Breast epithelium (tissue), 4 donors: Measurements from ENCODE around the gene EPX. TPM values are rescaled to one million over a fixed set of nuclear protein-coding genes. Genes with fewer than 3 reads are reported as not detected.

ENCODE experiments used
- DNase-seq, 2 donors: peaks; one replicate each; pipeline ENCODE4 v3.0.0-alpha.2; 2019; ENCODE audit warnings: low spot score in 2 of 2
- H3K27ac ChIP-seq, 2 donors: fragments of 200-600 bp; sonication (generic) in 1 of 2; one replicate each; pipeline ENCODE4 v1.5.1; 2016 to 2019; ENCODE audit warnings: mild to moderate bottlenecking in 1 of 2
- H3K27me3 ChIP-seq, 2 donors: fragments of 200-600 bp; sonication (generic) in 1 of 2; one replicate each; pipeline versions ENCODE4 v1.5.1 to v1.6.0; 2017 to 2019; ENCODE audit warnings: control low read depth in 1 of 2, mild to moderate bottlenecking in 1 of 2
- H3K36me3 ChIP-seq: fragments of 200-600 bp; one replicate; pipeline ENCODE4 v1.5.1; 2019
- H3K4me1 ChIP-seq, 2 donors: fragments of 200-600 bp; sonication (generic); one replicate each; pipeline ENCODE4 v1.5.1; 2016 to 2019; ENCODE audit warnings: control low read depth in 1 of 2
- H3K4me3 ChIP-seq, 3 donors: fragments of 200-600 bp; sonication (generic); 1 replicate in 2 of 3; 2 replicates in 1 of 3; pipeline ENCODE4 v1.5.1; 2016 to 2019; ENCODE audit warnings: mild to moderate bottlenecking in 3 of 3, moderate library complexity in 2 of 3
- H3K9me3 ChIP-seq, 2 donors: fragments of 200-600 bp; sonication (generic) in 1 of 2; one replicate each; pipeline ENCODE4 v1.5.1; 2016 to 2019; ENCODE audit warnings: control low read depth in 1 of 2
- POLR2A ChIP-seq: fragments of 450-650 bp; IDR thresholded peaks from one replicate; pipeline ENCODE4 v1.6.1; 2016; ENCODE audit warnings: antibody characterized with exemption, mild to moderate bottlenecking, moderate library complexity
- POLR2AphosphoS5 ChIP-seq, 3 donors: sonication (generic); formaldehyde crosslinking; IDR thresholded peaks; one replicate each; pipeline ENCODE4 v1.6.1; 2017; ENCODE audit warnings: antibody characterized with exemption in 3 of 3
- intact Hi-C: fragments of 100-400 bp; cut with DNase I; formaldehyde crosslinking; loops from one replicate; pipeline ENCODE4 v1.15.1; 2023; ENCODE audit warnings: low total_unique reads
- total RNA-seq, 3 donors: library from RNA; depleted of rRNA; stranded (reverse); fragments of >200 nt; gene quantifications; one replicate each; pipeline ENCODE4 v1.1.0, GENCODE V29; 2016
- TF ChIP-seq, protein P1 (sequence below), 3 donors: fragments of 450-650 bp; IDR thresholded peaks; one replicate each; pipeline ENCODE4 v1.5.1; 2016 to 2017; ENCODE audit warnings: antibody characterized with exemption in 3 of 3, mild to moderate bottlenecking in 3 of 3, moderate library complexity in 3 of 3

EPX gene
- total RNA-seq, 3 donors from 2014 or later = not detected

GRCh38 chr17:58238147-58238634 is 45.7 kb downstream of the EPX start, which contains the start of gene LPO:
LPO (plus strand) TSS chr17:58238584; CDS start chr17:58242980, 4,396 bp downstream.
- H3K9me3 ChIP-seq = no peaks in the 10 kb centered on the region
- peaks cover 0 to 6% of the 10 kb centered on the region in 2 donors for H3K27me3 ChIP-seq
- TF ChIP-seq, protein P1, sequence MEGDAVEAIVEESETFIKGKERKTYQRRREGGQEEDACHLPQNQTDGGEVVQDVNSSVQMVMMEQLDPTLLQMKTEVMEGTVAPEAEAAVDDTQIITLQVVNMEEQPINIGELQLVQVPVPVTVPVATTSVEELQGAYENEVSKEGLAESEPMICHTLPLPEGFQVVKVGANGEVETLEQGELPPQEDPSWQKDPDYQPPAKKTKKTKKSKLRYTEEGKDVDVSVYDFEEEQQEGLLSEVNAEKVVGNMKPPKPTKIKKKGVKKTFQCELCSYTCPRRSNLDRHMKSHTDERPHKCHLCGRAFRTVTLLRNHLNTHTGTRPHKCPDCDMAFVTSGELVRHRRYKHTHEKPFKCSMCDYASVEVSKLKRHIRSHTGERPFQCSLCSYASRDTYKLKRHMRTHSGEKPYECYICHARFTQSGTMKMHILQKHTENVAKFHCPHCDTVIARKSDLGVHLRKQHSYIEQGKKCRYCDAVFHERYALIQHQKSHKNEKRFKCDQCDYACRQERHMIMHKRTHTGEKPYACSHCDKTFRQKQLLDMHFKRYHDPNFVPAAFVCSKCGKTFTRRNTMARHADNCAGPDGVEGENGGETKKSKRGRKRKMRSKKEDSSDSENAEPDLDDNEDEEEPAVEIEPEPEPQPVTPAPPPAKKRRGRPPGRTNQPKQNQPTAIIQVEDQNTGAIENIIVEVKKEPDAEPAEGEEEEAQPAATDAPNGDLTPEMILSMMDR (IDR thresholded peaks at IDR 0.05) = no peak
- TF ChIP-seq POLR2AphosphoS5 (IDR thresholded peaks at IDR 0.05) = no peak
- TF ChIP-seq POLR2A = no peak
- no peak for DNase-seq
- H3K4me3 ChIP-seq = no peak within 1 kb of the TSS
- H3K27ac ChIP-seq = no peak within 1 kb of the TSS
- intact Hi-C loops = no loop called here
- H3K4me1 ChIP-seq = no peaks in the 10 kb centered on the region
- no peaks in the 10 kb centered on the region for H3K36me3 ChIP-seq

GRCh38 chr17:58239987-58240386 is 47.5 kb downstream of the EPX start:
- H3K4me3 ChIP-seq = no peak overlapping the region
- H3K4me1 ChIP-seq = no peaks in the 10 kb centered on the region
- no peaks in the 10 kb centered on the region for H3K9me3 ChIP-seq
- peaks cover 0 to 6% of the 10 kb centered on the region in 2 donors for H3K27me3 ChIP-seq
- DNase-seq = no peak
- H3K36me3 ChIP-seq = no peaks in the 10 kb centered on the region
- no peak overlapping the region for H3K27ac ChIP-seq
- intact Hi-C loops = no loop called here
- TF ChIP-seq, protein P1 (IDR thresholded peaks at IDR 0.05) = no peak
- TF ChIP-seq POLR2A = no peak
- no peak for TF ChIP-seq POLR2AphosphoS5 (IDR thresholded peaks at IDR 0.05)

DNA sequence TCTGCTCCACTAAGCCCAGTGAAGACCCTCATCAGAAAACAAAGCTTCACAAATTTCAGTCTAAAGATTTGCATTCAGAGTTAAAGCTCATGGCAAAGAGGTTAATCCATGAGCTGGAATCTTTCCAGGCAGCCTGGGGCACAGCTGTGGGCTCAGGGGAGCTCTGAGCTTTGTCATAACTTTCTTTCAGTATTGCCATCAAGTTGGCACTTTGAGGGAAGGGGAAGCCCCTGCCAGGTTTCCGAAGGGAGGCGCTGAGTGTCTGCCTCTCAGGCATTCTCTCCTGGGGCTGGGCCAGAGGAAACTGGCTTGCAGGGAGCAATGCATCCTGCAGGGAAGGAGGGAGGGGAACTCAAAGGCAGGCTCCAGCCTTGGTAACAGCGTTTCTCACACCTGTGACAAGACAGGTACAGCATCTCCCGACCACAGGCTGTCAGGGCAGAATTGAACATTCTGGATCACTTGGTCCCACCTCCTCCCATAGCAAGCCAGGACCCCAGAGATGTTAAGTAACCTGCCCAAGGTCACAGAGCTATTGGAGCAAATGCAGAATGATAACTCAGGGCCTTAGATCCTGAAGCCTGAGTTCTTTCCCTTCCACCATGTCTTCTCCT is 49.8 kb downstream of the EPX start:
- H3K27ac ChIP-seq = no peak overlapping the region
- H3K4me1 ChIP-seq = no peaks in the 10 kb centered on the region
- no peaks in the 10 kb centered on the region for H3K9me3 ChIP-seq
- DNase-seq = no peak
- H3K4me3 ChIP-seq = no peak overlapping the region
- H3K27me3 ChIP-seq = peaks cover 0 to 6% of the 10 kb centered on the region in 2 donors
- TF ChIP-seq, protein P1 (IDR thresholded peaks at IDR 0.05) = no peak
- no peak for TF ChIP-seq POLR2AphosphoS5 (IDR thresholded peaks at IDR 0.05)
- no peak for TF ChIP-seq POLR2A
- no peaks in the 10 kb centered on the region for H3K36me3 ChIP-seq
- intact Hi-C loops = no loop called here

- no peaks in the 10 kb centered on the region for H3K36me3 ChIP-seq
- H3K4me1 ChIP-seq = no peaks in the 10 kb centered on the region
- peaks cover 0 to 12% of the 10 kb centered on the region in 2 donors for H3K27me3 ChIP-seq
- no peak overlapping the region for H3K4me3 ChIP-seq
- TF ChIP-seq POLR2AphosphoS5 (IDR thresholded peaks at IDR 0.05) (no peak), POLR2A (no peak)
- TF ChIP-seq, protein P1 (IDR thresholded peaks at IDR 0.05) = no peak
- intact Hi-C loops = no loop called here
- no peak overlapping the region for H3K27ac ChIP-seq
- DNase-seq = no peak
- no peaks in the 10 kb centered on the region for H3K9me3 ChIP-seq
Observed at GRCh38 chr17:58244963-58245362, 52.4 kb downstream of the EPX start.

DNA sequence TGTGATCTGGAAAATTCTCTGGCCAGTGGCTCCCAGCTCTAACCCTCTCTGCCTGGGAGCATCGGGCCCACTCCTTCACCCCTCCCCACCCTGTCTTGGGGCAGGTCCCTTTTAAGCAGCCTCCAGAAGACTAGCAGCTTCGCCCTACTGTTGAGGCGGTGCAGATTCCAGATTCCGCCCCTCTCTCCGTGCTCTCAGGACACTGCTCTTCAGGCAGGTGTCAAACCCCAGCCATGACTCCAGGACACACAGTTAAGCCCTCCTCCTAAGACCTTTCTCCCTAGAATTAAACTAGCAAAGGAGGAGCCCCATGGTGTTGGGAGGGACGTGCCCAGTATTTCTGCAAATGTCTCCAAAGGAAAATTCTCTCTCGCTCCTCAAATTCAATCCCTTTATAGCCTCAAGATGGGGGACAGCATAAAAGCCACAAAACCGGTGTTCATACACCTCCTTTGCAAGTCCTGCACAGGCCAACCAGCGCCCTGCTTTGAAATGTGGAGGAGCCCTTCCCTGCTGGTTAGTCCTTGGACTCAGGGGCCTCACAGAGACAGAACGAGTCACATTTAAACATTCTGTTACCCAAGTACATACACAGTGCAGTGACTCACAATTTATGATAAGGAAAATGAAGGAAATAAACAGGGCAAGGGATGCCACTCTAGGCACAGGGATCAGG is 53.0 kb downstream of the EPX start:
- Histone ChIP-seq H3K9me3 (no peaks in the 10 kb centered on the region), H3K36me3 (no peaks in the 10 kb centered on the region), H3K27ac (no peak overlapping the region), H3K4me3 (no peak overlapping the region), H3K4me1 (no peaks in the 10 kb centered on the region), H3K27me3 (peaks cover 0 to 12% of the 10 kb centered on the region in 2 donors)
- DNase-seq = no peak
- TF ChIP-seq POLR2A (no peak), POLR2AphosphoS5 (IDR thresholded peaks at IDR 0.05) (no peak)
- TF ChIP-seq, protein P1 (IDR thresholded peaks at IDR 0.05) = no peak
- intact Hi-C loops = no loop called here
